ENCODE measurements around the gene KIF6. TPM values are rescaled to one million over a fixed set of nuclear protein-coding genes. Genes with fewer than 3 reads are reported as not detected.

The KIF6 gene
- total RNA-seq, 1 donor from 2014 or later: not detected

DNA sequence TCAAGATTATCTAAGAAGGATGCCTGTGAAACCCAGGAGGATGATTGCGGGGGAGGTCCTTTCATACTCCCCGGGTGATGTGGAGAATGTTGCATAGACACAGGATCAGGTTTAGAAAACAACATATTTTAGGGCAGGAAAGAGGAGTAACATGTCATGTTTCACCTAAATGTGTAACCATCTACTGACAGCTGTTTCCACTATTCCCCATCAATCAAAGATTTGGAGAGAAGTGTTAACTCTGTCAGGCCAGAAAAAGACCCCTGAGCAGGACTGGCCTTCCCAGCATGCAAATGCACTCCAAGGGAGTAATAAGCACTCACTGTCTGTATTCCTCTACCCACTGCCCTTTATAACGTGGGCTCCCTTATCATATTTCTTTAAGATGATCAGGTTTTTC is 254.7 kb downstream of the KIF6 start:
- Mint-ChIP-seq H3K27ac (no peak overlapping the region), H3K36me3 (ENCODE audit: low read depth) (peaks cover 2% of the 10 kb centered on the region), H3K4me3 (no peak overlapping the region), H3K27me3 (peaks cover 2% of the 10 kb centered on the region), H3K4me1 (peaks cover 6% of the 10 kb centered on the region), H3K9me3 (peaks cover 3% of the 10 kb centered on the region)
- ATAC-seq (ENCODE audit: low read depth): no peak
- CTCF ChIA-PET: no interaction called here
- DNase-seq: no peak
- intact Hi-C loops (cut with micrococcal nuclease): no loop called here
- TF ChIP-seq CTCF (IDR thresholded peaks at IDR 0.05): no peak
- POLR2A ChIA-PET: no interaction called here

DNA sequence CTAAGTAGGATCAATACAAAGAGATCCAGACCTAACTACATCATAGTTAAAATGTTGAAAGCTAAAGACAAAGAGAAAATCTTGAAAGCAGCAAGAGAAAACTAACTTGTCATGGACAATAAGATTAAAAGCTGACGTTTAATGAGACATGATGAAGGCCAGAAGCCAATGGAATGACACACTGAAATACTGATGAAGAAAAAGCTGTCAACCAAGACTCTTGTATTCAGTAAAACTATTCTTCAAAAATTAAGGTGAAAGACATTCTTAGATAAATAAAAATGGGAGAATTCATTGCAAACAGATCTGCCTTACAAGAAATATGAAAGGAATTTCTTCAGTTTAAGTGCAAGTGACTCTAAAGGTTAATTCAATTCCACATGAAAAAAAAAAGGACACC is 256.8 kb downstream of the KIF6 start:
- Mint-ChIP-seq H3K27me3 (peaks cover 5% of the 10 kb centered on the region), H3K27ac (no peak overlapping the region), H3K9me3 (peaks cover 3% of the 10 kb centered on the region), H3K36me3 (ENCODE audit: low read depth) (peaks cover 2% of the 10 kb centered on the region), H3K4me3 (no peak overlapping the region), H3K4me1 (peaks cover 6% of the 10 kb centered on the region)
- TF ChIP-seq CTCF (IDR thresholded peaks at IDR 0.05): no peak
- DNase-seq (no peak), ATAC-seq (ENCODE audit: low read depth) (no peak)
- ChIA-PET CTCF (no interaction called here), POLR2A (no interaction called here)
- intact Hi-C loops (cut with micrococcal nuclease): no loop called here

DNA sequence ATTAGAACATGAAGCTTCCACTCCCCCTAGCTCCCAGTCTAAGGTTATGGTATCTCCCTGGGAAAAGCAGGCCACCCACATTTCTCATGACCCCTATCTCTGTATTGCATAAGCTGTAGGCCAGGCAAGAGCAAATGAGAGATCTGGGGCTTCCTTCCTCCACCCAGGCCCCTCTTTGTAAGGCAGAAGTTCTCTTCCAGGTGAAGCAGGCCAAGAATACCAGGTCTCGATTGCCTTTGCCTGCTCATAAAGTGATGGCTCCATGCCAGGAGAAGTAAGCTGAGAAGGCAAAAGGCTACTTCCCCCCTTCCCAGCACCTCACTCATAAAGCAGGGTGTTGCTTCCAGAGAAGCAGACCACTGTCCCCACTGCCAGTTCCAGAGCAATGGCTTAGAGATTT is 258.6 kb downstream of the KIF6 start:
- peaks cover 5% of the 10 kb centered on the region for H3K27me3 Mint-ChIP-seq
- no peak for TF ChIP-seq CTCF (IDR thresholded peaks at IDR 0.05)
- DNase-seq (no peak), ATAC-seq (ENCODE audit: low read depth) (no peak)
- peaks cover 3% of the 10 kb centered on the region for H3K9me3 Mint-ChIP-seq
- intact Hi-C loops (cut with micrococcal nuclease): no loop called here
- peaks cover 2% of the 10 kb centered on the region for H3K36me3 Mint-ChIP-seq (ENCODE audit: low read depth)
- no peak overlapping the region for H3K27ac Mint-ChIP-seq
- CTCF ChIA-PET: no interaction called here
- no peak overlapping the region for H3K4me3 Mint-ChIP-seq
- POLR2A ChIA-PET: no interaction called here
- no peaks in the 10 kb centered on the region for H3K4me1 Mint-ChIP-seq

DNA sequence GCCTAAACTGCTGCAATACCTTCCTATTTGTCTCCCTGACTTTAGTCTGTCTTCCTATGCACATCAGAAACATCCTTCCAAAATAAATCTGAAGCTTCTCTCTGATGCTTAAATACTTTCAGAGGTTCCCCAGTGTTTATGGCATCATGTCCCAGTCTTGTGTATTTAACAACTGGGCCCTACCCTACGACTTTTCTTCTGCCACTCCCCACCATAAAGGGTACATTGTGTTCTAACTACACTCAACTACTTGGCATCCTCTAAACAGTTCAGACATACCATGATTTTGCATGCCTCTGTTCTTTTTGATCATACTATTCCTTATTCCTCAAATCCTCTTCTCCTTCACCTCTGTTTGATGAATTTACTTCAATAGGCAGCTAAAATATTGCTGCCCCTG is 259.7 kb downstream of the KIF6 start:
- Mint-ChIP-seq H3K4me1 (no peaks in the 10 kb centered on the region), H3K36me3 (ENCODE audit: low read depth) (peaks cover 2% of the 10 kb centered on the region), H3K9me3 (peaks cover 5% of the 10 kb centered on the region), H3K27ac (no peak overlapping the region), H3K27me3 (peaks cover 5% of the 10 kb centered on the region), H3K4me3 (no peak overlapping the region)
- intact Hi-C loops (cut with micrococcal nuclease): no loop called here
- DNase-seq (no peak), ATAC-seq (ENCODE audit: low read depth) (no peak)
- POLR2A ChIA-PET: no interaction called here
- CTCF ChIA-PET: no interaction called here
- TF ChIP-seq CTCF (IDR thresholded peaks at IDR 0.05): no peak

- Mint-ChIP-seq H3K4me3 (no peak overlapping the region), H3K36me3 (ENCODE audit: low read depth) (peaks cover 2% of the 10 kb centered on the region), H3K27ac (no peak overlapping the region), H3K27me3 (peaks cover 5% of the 10 kb centered on the region), H3K9me3 (peaks cover 6% of the 10 kb centered on the region), H3K4me1 (no peaks in the 10 kb centered on the region)
- TF ChIP-seq CTCF (IDR thresholded peaks at IDR 0.05): no peak
- ATAC-seq (ENCODE audit: low read depth) (no peak), DNase-seq (no peak)
- intact Hi-C loops (cut with micrococcal nuclease): no loop called here
- ChIA-PET CTCF (no interaction called here), POLR2A (no interaction called here)
Measured at GRCh38 chr6:39464067-39464466, 261.1 kb downstream of the KIF6 start.
